Left hindlimb (tissue), 1 donor: Measurements from ENCODE around the gene ATG14.
"Not testable (repeated sequence)": the region's sequence is repeated elsewhere in the genome, so short reads cannot be mapped to it uniquely, and the experiment has no call there.

Experiments
- DNase-seq: peaks from one replicate; pipeline ENCODE4 v3.0.0-alpha.2; 2018

The ATG14 gene

DNA sequence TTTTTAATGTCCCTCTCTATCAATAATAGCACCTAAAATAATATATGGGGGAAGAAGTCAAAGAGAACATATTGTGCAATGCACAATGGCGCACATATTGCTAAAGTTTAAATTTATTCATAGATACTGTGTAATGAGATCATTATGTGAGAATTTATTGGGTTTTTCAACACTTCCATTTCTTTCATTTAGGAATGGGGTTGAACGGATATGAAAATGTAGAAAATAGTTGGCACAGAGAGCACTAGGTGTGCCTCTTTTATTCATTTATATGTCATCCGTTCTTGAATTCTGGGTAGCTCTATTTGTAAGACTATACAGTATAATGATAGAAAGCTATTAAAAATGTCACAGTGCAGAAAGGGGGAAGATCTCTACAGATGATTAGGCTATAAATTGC lies 63.9 kb downstream of the ATG14 start:
- DNase-seq, result no peak

DNA sequence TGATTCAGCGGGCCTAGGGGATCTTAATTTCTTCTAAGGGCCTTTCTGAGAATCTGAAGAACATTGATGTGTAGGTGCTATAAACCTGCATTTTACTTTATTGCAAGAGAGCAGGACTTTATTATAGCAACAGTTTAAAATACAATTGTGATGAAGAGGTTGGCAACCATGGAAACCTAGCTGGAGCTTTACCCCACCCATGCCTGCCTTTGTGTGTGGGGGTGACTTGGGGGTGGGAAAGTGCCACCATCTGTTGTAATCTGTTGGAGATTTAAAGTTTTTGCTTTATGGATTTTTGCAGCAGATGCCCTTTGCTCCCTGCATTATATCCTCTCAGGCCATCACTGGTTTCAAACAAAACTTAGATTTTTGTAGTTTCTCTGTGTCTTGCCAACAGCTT lies 64.6 kb downstream of the ATG14 start:
- no peak for DNase-seq

GRCh38 chr14:55344582-55345163 lies 67.0 kb downstream of the ATG14 start:
- DNase-seq, result not testable (repeated sequence)

DNA sequence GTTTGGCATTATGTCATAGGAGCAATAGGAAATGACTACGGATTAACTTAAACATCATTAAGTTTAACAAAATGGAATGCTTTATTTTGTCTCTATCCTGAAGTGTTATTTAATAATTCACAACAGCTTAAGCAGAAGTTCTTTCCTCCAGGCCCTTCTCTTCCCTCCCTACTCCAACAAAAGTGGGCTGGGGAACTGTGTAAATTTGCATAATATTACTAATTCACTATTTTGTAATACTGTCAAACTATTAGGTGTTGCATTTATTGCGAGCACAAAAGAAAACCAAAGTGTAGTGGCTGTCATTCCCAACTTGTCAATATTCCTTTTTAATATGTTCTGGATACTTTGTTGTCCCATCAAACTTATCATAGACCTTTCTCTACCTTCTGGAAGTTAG lies 69.8 kb downstream of the ATG14 start:
- no peak for DNase-seq

DNA sequence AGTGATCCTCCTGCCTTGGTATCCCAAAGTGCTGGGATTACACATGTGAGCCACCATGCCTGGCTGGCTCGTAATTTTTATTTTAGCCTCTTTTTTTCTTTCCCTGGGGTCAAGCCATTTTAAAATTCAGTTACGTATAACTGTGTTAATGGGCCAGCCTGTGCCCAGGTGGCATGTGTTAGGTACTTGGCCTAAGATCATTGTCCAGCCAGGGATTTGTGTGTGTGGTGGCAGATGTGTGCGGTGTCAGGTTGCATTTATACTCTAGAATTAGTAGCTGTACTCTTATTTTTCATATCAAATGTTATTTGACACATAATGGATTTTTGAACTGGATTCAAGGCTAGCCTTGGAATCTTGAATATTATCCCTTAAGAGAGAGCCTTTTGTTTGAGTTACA lies 71.1 kb downstream of the ATG14 start:
- no peak for DNase-seq

GRCh38 chr14:55339770-55340169 lies 71.9 kb downstream of the ATG14 start:
- DNase-seq, result no peak

GRCh38 chr14:55336691-55337090 lies 74.9 kb downstream of the ATG14 start:
- DNase-seq, result no peak

DNA sequence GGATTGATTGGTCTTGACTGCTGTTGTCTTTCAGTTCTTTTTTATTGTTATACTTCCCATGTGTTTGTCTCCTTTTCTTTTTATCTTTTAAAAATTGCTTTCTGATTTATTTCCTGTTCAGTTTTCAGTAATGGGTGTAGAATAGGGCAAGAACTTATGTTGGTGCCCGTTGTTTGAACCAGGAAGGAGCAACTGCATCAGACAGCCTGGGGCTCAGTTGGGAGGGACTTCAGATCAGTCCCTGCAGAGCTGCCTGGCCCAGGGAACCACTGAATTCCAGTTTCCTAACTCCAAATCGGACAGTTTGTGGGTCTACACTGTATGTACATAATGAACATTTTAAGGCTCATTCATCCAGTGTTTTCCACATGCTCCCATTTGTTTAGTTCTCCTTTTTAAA lies 75.5 kb downstream of the ATG14 start:
- DNase-seq, result no peak

DNA sequence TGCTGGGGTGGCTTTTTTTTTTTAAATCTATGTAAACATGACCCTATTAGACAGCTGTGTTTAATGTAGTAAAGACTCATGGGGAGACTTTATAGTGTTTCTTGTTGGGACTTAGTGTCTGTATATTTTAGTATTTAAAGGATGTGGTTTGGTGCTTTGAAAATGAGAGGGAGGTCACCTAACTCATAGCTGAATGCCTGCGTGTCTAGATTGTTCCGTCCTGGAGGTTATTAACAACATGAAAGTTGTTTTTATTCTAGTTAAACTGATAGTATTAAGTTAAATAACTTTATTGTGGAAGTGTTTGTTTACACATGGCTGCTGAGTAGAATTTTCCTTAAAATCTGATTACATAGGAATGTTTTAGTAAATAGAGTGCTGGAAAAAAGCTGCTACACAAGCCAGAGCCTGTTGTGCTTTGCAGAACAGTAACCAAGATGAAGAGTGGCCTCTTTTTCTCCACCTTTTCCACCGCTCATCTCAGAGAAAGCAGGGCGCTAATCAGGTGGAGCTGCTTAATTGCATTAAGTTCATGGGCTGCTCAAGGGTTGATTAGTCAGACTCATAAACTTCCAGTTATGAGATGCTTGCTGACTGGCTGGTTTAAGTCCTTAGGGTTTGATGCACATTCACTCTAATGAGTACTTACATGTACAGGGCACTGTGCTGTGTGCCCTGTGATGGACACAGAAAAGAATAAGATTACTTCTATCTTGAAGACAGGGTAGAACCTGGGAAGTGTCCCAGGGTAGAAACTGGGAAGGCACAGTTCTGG lies 77.7 kb downstream of the ATG14 start:
- no peak for DNase-seq

- DNase-seq, result no peak
Measured at GRCh38 chr14:55332654-55333570, 78.7 kb downstream of the ATG14 start.

DNA sequence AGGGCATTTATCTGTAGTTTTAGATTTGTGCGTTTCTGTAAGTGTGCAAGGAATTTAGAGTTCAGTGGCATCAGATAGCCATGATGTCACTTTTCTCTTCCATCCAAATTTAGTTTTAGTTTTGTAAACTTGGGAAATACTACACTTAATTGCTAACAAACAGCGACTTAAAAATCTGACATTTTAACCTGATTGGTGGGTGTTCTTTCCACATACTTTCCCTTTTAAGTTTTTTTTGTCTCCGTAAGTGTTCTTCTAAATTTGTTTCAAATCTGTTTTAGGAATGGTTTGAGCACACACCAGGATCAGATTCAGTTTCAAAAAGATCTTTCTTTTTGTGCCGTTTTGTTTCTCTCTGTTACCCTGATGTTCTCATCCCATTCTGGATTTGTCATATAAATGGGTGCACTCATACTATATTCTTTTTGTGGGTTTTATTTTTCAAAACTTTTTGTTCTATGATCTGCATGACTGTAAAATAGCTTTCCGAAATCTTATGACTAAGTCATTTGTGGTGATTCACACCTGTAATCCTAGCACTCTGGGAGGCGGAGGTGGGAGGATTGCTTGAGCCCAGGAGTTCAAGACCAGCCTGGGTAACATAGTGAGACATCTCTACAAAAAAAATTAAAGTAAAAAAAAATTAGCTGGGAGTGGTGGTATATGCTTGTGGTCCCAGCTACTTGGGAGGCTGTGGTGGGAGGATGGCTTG lies 81.5 kb downstream of the ATG14 start:
- DNase-seq, result no peak

DNA sequence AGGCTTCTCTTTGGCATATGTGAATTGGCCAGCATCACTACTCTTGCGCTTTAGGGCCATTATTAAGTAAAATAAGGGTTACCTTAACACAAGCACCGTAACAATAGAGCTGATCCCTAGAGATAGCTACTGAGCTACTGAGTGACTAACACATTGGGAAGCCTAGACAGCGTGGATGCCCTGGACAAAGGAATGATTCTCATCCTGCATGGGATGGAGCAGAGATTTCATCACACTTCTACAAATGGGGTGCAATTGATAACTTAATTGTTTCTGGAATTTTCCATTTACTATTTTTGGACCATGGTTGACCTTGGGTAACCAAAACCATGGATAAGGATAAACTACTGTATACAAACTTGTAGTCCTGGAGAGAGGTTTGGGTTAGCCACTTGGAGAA lies 83.3 kb downstream of the ATG14 start:
- no peak for DNase-seq

- no peak for DNase-seq
Measured at GRCh38 chr14:55327179-55327578, 84.5 kb downstream of the ATG14 start.

GRCh38 chr14:55324812-55325211 lies 86.8 kb downstream of the ATG14 start:
- DNase-seq, result no peak

GRCh38 chr14:55323910-55324309 lies 87.7 kb downstream of the ATG14 start:
- DNase-seq, result no peak

DNA sequence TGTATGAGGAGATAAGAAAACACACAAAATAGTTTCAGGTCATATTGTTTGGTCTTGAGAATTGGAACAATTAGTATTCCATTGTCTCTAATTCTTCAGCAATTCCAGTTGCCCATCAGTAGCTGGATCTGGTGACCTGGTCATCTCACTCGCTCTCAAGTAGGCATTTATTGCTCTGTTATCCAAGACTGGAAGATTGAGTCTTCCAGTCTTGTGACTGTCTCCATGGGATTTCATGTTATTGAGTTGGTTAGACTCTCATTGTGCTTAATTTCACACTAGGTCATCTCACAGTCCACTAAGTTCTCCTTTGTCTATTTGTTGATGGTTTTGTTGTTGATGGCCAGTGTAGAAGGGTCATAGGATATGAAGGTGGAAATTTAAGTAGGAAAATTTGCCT lies 92.9 kb downstream of the ATG14 start:
- DNase-seq, result no peak

- no peak for DNase-seq
Measured at GRCh38 chr14:55317542-55318306, 93.9 kb downstream of the ATG14 start.

- no peak for DNase-seq
Measured at GRCh38 chr14:55316564-55316963, 95.1 kb downstream of the ATG14 start.
